HG03025 (cell line): ENCODE data around the gene NPIPA1.
A peak's percentile ranks its signal among the peaks of the same experiment; 100 is the strongest.
"Not testable (repeated sequence)": the region's sequence is repeated elsewhere in the genome, so short reads cannot be mapped to it uniquely, and the experiment has no call there.

Experiments
- ATAC-seq: cut with Tn5 transposase; IDR thresholded peaks from one replicate; pipeline ENCODE4 v1.9.1; 2021; ENCODE audit warnings: mild to moderate bottlenecking, moderate library complexity; ENCODE audit not compliant: unreplicated experiment, low FRiP score

The NPIPA1 gene

DNA sequence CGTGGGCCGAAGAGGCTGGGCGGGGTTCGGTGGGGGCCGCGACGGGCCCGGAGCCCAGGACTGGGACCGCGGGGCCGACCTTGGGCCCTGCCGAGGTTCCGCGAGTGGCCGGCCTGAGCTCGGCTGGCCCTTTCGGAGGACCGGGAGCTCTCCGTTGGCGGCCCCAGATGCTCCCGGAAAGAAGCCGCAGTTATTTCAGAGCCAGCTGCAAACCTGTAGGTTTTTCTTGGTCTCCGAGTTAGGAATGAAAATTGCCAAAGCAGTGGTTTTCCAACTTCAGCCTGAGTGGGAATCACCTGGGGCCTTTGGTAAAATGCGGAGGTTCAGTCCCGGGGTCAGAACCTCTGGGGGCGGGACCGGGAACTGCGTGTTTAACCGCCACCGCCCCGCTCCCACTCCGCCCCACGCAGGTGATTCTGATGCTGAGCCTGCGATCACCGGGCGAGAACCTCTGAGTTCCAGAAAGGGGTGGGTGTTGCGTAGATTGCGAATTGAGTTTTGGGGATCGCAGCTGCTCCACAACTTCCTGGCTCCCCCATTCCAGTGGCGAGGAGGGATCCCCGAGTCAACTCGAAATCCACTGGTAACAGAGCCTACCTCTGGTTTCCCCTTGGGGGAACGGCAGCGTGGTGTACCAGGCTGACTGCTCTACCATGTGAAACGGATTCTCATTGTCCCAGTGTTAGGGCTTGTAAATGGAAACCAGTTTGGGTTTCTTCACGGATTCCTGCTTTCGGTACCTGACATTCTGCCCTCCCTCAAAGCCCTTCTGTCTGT, 38.4 kb downstream of the NPIPA1 start:
- ATAC-seq: peak; percentile 18

DNA sequence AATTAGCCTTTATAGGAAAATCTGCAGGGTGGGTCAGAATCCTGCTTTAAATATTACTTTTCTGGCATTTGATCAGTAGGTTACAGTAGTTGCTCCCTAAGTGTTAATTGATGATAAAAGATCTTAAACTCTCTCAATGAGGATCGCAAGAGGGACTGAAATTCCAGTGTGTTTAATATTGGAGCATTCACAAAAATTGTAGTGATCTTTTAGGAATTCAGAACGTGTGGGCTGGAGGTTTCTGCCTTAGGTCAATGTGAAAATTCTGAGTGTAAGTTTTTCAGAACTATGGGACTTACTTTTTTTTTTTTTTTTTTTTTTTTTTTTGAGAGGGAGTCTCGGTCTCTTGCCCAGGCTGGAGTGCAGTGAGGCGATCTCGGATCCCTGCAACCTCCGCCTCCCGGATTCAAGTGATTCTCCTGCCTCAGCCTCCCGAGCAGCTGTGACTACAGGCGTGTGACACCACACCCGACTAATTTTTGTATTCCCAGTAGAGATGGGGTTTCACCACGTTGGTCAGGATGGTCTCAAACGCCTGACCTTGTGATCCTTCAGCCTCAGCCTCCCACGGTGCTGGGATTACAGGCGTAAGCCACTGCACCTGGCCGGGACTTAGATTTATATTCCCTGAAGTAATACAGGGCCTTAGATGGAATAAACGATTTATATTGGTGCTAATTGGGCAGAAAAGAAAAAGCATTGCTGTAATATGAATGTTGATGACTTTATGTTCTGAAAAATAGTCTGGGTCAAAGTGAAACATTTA, 39.9 kb downstream of the NPIPA1 start:
- not testable (repeated sequence) for ATAC-seq

DNA sequence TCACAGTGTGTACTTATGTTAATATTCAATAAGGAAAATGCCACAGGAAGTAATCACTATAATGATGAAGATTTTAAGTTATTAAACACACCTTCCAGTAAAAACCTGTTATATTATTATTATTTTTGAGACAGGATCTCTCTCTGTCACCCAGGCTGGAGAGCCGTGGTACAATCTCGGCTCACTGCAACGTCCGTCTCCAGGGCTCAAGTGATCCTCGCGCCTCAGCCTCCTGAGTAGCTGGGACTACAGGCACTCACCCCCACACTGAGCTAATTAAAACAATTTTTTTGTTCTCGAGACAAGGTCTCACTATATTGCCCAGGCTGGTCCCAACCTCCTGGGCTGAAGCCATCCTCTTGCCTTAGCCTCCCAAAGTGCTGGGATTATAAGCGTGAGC, 41.0 kb downstream of the NPIPA1 start:
- not testable (repeated sequence) for ATAC-seq

DNA sequence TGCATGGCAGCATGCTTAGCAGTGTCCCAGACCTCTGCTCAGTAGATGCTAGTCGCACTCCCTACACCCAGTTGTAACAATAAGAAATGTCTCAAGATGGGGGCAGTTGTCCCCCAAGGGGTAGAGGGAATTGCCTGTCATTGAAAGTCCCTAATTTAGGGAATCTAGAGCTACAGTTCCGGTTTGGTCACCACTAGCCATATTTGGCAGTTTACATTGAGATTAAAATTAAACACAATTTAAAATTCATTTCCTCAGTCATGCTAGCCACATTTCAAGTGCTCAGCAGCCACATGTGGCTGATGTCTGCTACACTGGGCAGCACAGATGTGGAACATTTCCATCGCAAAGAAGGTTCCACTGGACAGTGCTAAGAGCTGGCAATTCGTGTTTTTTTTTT, 41.7 kb downstream of the NPIPA1 start:
- not testable (repeated sequence) for ATAC-seq

DNA sequence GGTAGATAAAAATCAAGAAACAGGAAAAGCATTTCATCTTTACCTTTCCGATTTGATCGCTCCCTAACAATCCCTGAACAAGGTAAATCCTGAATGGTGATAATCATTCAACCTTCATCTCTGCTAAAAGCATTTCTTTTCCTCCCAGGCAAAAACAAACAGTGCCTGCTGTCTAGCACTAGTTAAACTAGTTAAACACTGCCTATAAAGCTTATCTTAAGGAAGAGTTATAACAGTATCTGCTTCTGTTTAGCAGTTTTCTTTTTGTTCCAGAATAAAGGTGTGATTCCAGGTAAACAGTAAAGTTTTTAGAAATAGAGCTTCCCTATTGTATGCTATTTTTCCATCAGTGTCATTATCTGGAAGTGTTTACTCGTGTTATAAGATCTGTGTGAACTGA, 44.0 kb downstream of the NPIPA1 start:
- not testable (repeated sequence) for ATAC-seq

DNA sequence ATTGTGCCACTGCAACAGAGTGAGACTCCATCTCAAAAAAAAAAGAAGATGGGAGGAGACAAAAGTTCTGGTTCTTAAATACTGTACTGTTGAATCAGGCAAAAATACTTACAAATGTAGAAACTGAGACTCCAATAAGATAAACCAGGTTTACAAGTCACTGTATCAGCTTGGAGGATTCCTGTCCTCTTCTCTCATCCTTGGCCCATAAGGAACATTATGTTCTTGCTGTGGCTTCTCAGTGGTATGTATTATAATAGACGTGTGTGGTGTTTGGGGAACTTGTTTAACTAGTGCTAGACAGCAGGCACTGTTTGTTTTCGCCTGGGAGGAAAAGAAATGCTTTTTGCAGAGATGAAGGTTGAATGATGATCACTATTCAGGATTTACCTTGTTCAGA, 45.3 kb downstream of the NPIPA1 start:
- ATAC-seq: not testable (repeated sequence)

DNA sequence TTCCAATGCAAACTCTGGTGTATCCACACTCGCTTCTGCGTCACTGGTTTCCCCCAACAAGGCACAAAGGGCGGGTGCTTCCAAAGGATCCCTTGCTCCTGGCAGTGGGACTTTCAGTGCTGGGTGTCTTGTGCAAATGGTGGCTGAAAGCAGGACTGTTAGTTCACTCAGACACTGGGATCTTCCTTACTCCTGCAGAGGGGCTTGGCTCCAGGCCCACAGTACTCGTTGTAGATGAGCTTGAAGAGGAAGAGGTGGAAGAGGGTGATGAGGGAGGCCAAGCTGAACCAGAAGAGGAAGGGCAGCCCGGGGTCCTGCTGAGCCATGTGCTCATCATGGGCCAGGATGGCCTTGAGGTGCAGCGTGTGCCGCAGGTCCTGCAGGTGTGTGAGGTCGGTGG, 50.8 kb downstream of the NPIPA1 start:
- ATAC-seq: not testable (repeated sequence)

DNA sequence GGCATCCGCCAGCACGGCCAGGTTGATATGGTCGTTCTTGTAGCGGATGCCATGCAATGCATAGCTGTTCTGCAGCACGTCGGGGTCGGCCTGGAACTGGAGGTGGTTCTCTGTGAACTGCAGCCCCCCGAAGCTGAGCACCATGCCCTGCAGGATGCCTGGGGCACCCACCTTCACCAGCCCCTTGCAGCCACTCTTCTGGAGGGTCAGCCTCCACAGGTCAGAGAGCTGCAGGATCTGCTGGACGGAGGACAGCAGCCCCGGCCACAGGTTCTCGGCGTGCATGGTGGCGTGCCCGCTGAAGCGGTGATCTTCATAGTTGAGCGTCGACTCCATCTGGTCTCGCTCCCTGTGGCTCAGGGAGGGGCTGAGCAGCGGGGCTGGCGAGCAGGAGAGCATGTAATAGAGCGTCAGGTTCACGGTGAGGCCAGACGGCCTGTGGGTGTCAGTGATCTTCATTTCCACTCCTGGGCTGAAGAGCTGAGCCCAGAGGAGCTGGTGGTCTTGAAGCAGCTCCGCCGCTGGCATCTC, 51.5 kb downstream of the NPIPA1 start:
- not testable (repeated sequence) for ATAC-seq

DNA sequence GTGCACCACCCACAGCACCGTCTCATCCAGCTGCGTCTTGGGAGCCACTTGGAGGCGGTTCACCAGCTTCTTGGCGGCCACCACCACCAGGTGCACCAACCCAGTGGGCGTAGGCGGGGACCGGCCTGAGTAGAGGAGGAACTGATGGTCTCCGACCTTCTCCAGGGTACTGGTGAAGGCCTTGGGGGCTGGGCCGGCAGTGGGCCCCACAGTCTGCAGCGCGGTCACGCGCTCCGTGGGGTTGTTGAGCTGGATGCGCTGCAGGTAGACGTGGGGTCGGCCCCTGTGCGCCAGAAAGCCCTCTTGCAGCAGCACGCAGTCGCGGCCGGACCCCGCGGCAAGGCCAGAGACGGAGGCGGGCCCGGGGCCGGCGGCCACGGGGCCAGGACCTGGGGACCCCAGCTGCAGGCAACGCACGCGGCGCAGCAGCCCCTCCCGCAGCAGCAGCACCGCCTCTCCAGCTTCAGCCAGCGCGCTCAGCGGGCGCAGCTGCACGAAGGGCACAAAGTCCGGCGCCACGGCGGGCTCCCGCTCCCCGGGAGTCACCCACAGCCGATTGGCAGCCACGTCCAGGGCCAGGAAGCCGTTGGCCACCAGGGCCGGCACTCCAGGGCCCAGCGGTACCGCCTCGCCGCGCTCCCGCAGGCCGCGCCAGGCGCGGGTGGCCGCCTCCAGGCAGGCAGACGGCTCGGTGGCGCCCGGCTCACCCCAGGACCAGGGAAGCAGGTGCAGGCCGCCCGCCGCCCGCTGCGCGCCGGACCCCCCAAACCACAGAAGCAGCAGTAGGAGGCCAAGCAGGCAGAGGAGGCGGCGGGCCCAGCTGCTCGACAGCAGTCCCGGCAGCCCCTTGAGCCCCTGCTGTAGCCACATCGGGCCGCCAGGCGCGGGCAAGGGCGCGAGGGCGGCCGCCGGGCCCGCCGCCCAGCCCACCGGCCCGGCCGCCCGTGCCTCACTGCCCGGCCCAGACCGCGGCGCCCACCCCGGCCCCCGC, 52.3 kb downstream of the NPIPA1 start:
- ATAC-seq: not testable (repeated sequence)

DNA sequence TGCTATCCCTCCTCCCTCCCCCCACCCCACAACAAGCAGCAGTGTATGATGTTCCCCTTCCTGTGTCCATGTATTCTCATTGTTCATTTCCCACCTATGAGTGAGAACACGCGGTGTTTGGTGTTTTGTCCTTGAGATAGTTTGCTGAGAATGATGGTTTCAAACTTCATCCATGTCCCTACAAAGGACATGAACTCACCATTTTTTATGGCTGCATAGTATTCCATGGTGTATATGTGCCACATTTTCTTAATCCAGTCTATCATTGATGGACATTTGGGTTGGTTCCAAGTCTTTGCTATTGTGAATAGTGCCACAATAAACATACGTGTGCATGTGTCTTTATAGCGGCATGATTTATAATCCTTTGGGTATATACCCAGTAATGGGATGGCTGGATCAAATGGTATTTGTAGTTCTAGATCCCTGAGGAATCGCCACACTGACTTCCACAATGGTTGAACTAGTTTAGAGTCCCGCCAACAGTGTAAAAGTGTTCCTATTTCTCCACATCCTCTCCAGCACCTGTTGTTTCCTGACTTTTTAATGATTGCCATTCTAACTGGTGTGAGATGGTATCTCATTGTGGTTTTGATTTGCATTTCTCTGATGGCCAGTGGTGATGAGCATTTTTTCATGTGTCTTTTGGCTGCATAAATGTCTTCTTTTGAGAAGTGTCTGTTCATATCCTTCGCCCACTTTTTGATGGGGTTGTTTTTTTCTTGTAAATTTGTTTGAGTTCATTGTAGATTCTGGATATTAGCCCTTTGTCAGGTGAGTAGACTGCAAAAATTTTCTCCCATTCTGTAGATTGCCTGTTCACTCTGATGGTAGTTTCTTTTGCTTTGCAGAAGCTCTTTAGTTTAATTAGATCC, 56.3 kb downstream of the NPIPA1 start:
- ATAC-seq: not testable (repeated sequence)

DNA sequence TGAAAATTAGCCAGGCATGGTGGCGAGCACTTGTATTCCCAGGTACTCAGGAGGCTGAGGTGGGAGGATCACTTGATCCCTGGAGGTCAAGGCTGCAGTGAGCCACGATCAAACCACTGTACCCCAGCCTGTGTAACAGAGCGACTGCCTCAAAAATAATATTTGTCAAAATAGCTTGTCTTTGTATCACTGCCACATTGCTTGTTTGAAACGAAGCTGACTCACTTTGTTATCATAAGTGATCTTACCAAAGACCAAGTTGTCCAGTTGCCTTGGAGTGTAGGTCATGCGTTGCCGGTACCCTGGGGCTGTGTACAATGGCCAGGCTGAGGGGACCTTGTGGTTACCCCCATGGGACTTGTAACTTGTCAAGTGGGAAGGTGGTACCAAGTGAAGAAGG, 59.5 kb downstream of the NPIPA1 start:
- not testable (repeated sequence) for ATAC-seq

DNA sequence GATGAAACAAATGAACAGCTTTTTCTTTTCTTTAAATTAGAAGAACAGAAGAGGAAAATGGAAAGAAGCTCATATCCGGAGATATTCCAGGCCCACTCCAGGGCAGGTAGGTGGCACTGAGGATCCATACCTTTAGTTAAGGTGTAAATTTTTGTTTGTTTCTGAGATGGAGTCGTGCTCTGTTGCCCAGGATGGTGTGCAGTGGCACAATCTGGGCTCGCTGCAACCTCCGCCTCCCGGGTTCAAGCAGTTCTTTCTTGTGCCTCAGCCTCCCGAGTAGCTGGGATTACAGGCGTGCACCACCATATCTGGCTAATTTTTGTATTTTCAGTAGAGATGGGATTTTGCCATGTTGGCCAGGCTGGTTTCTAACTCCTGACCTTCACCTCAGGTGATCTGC, 61.1 kb downstream of the NPIPA1 start:
- not testable (repeated sequence) for ATAC-seq

DNA sequence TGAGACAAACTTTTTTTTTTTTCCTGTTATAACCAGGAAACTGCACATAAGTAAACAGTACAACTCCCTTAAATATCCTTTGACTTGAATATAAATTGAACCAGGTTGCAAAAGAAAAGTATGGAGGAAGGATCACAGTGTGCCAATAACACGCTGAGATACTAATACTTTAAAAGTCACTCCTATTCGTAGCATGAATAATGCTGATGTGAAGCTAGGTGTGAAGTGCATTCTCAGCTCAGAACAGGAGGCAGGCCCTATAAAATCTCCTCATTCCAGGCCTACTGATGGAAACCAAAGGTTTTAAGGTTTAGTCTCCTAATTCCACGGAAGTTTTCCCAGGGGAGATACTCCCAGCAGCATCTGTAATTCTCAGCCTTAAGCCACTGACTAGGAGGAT, 62.6 kb downstream of the NPIPA1 start:
- ATAC-seq: not testable (repeated sequence)
